OCI-LY1 (cell line): ENCODE data around the gene HOXB13.

Source experiments
- CTCF ChIP-seq: fragments of 200-600 bp; sonication (generic), shearing (Covaris generic); IDR thresholded peaks from 2 replicates; pipeline ENCODE4 v1.5.1; 2017; ENCODE audit warnings: mild to moderate bottlenecking, antibody characterized with exemption, low read length, moderate library complexity, mixed read lengths
- EZH2 ChIP-seq: fragments of 200-600 bp; sonication (generic), shearing (Covaris generic); IDR thresholded peaks from 2 replicates; pipeline ENCODE4 v1.8.0; 2017; ENCODE audit warnings: borderline replicate concordance, mixed run types, mild to moderate bottlenecking, antibody characterized with exemption, low read length, moderate library complexity, mixed read lengths

- TF ChIP-seq CTCF (no peak), EZH2 (no peak)
These were observed 37.9 kb downstream of the HOXB13 start for GRCh38 chr17:48690655-48691054.
